Measurements from ENCODE around the gene IFNK.
A peak's percentile ranks its signal among the peaks of the same experiment; 100 is the strongest.

Gene IFNK

DNA sequence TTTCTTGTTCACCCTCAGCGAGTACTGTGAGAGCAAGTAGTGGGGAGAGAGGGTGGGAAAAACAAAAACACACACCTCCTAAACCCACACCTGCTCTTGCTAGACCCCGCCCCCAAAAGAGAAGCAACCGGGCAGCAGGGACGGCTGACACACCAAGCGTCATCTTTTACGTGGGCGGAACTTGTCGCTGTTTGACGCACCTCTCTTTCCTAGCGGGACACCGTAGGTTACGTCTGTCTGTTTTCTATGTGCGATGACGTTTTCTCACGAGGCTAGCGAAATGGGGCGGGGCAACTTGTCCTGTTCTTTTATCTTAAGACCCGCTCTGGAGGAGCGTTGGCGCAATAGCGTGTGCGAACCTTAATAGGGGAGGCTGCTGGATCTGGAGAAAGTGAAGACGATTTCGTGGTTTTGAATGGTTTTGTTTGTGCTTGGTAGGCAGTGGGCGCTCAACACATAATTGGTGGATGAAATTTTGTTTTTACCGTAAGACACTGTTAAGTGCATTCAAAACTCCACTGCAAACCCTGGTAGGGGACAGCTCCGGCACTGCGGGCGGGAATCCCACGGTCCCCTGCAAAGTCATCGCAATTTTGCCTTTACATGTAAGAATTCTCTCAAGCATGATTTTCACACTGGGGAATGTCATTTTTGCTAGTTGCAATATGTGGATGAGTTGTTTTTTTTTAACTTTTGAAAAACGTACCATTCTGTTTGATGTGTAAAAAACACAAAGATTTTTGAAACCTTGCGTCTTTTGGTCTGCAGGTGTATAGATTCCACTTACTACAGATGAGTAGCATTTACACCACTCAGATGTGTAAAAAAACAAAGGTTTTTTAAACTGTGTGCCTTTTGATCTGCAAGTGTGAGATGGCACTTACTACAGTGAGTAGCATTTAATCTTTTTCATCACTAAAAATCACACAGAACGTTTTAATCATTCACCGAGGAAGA is 49.8 kb downstream of the IFNK start:
- DNase-seq (ENCODE audit: low spot score): peak; percentile 87
